NOMO-1 treated with dmso at 0.1 percent for 144 hours (cell line): ENCODE measurements around the gene SLC29A3.
A peak's percentile ranks its signal among the peaks of the same experiment; 100 is the strongest.

Source experiments
- DNase-seq: peaks from one replicate; lab custom pipeline; 2025; ENCODE audit not compliant: unreplicated experiment; lab: John Stamatoyannopoulos, UW

The SLC29A3 gene

GRCh38 chr10:71299071-71299785 lies 19.8 kb upstream of the SLC29A3 start:
- peak; percentile 68 for DNase-seq

DNA sequence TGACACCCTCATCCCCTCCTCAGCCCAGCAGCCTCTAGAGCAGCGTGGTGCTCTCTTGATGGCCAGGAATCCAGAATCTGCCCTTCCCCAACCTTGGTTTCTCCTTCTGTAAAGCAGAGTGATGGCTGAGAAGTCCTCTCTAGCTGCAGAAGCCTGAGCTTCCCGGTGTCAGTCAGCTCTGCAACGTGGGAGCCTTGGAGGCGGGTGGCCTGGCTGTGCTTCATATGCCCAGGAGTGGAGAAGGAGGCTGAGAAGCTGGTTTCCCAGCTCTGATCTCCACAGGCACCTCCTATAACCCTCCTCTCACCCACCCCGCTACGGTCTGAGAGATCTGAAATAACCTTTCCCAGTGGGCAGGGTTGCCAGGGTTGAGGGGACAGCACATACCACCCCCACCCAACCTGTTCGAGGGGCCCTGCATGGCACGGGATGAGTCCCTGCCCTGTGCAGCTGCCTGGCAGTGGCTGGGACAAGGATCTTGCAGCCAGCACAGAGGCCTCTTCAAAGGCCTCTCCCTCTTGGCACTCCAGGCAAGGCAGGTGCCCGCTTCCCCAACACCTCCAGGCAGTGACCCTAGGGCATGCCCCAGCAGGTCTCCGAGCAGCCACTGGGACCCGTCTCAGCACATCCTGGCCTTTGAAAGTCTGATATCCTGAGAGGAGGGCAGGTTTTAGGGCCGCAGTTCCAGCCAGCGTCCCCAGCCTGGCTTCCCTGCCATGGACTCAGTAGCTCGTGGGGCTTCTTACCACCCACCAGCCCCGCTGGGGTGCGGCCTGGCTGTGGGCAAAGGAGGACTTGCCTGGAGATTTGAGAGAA lies 18.3 kb upstream of the SLC29A3 start:
- DNase-seq, result no peak

GRCh38 chr10:71301371-71301916 lies 17.6 kb upstream of the SLC29A3 start:
- DNase-seq, result no peak

GRCh38 chr10:71302451-71302850 lies 16.6 kb upstream of the SLC29A3 start:
- DNase-seq, result no peak

GRCh38 chr10:71302874-71303568 lies 16.0 kb upstream of the SLC29A3 start:
- peak; percentile 38 for DNase-seq

DNA sequence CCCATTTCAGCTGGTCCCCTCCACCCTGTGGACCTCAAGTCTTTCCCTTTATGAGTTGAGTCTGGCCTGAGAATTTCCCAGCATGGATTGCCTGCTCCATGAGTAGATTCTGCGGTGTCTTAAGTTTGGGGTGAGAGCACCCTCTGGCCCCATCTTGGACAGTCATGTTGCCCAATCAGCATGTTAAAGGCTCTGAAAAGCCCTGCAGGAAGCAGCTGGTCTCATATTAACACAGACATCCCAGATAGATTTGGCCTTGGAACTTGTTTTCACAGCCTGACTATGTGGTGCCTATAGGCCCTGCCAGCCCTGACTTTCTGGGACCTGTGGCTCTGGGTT lies 15.5 kb upstream of the SLC29A3 start:
- DNase-seq, result no peak

DNA sequence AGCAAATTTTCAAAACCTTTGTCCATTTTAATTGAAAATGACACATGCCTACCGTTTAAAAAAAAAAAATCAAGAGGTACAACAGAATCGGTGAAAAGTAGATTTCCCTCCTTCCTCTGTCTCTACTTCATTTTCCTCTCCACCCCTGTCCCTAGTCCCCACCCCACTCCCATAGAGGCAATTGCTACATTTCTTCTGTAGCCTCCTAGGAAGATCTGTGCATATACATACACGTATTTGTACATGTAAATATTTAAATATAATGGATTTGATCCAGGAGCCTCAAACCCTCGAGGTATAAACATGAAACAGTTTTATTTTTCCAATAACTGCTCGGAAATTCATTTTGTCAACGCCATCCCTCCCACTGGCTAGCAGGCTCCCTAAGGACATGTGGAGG lies 14.1 kb upstream of the SLC29A3 start:
- no peak for DNase-seq

GRCh38 chr10:71306979-71307378 lies 12.1 kb upstream of the SLC29A3 start:
- DNase-seq, result no peak

- no peak for DNase-seq
Measured at GRCh38 chr10:71307469-71308085, 11.5 kb upstream of the SLC29A3 start.

- DNase-seq, result no peak
Measured at GRCh38 chr10:71308244-71308643, 10.8 kb upstream of the SLC29A3 start.

DNA sequence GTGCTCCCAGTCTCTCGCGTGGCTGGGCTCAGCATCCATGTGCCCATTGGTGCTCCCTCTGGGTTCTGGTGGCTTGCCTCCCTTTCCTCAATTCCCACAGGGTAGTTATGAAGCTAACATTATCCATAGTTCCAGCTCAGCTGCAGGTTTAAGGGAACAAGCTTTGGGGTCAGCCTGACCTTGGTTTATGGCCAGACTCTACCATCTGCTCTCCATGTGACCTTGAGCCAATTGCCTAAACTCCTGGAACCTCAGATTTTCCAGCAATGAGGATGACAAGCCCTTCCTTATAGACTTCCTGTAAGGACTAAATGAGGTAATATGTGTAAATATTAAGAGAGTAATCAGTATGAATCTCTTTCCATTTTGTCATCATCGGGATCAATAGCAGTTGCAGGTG lies 10.1 kb upstream of the SLC29A3 start:
- no peak for DNase-seq

DNA sequence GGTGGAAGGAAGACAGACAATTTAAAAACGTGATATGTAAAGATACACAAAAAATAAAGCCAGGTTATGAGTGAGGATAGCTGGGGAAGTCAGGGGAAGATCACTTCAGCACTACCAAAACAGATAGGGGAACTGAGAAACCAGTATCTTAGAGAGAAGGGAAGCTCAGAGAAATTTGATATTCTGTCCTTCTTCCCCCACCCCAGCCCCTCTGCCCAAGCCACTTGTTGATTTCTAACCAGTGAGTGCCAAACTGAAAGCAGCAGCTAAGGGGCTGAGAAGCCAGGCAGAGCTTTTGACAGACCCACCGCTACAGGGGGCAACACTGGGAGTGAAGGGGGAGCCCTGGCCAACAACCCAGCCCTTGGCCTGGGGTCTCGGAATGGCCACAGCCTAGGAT lies 9.1 kb upstream of the SLC29A3 start:
- DNase-seq, result no peak

GRCh38 chr10:71312220-71312619 lies 6.8 kb upstream of the SLC29A3 start:
- DNase-seq, result no peak

- DNase-seq, result no peak
Measured at GRCh38 chr10:71312811-71313789, 6.0 kb upstream of the SLC29A3 start.

- DNase-seq, result no peak
Measured at GRCh38 chr10:71314028-71314693, 4.9 kb upstream of the SLC29A3 start.

- DNase-seq, result no peak
Measured at GRCh38 chr10:71314694-71315225, 4.3 kb upstream of the SLC29A3 start.

- no peak for DNase-seq
Measured at GRCh38 chr10:71316056-71316785, 2.8 kb upstream of the SLC29A3 start.

DNA sequence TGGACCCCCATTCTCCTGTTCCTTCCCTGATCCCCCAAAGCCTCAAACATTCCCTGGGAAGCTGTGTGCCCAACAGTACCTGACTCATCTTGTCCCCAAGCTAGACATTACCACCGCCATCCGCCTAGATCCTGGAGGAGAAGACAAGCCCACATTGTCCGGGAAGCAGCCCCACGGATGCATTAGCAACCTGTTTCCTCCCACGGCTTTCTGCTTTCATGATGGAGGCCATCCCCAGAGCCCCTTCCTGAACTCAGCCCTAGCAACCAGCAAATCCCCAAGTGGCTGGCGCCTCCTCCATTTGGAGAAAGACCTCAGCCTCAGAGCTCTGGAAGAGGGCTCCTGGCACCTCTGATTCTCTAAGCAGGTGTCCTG lies 2.3 kb upstream of the SLC29A3 start:
- no peak for DNase-seq

DNA sequence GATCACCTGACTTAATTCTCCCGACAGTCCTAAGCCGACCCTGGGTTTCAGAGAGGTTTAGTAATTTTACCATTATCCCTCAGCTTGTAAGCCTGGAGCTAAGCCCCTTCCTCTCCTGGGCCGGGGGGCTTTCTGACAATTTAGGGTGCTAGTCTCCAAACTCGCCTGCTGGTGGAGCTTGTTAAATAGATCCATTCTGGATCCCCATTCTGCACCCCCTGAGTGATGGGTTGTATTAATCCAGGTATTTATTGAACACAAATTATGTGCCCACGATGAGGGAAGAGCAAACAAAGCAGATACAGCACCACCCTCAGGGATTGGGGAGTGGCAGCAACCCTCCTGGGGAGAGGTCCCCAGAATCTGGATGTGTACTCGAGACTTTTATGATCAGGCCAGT lies 1.3 kb upstream of the SLC29A3 start:
- DNase-seq, result no peak
